Heart left ventricle (tissue), 16 donors: ENCODE measurements around the gene EPHA5. TPM values are rescaled to one million over a fixed set of nuclear protein-coding genes. Genes with fewer than 3 reads are reported as not detected.

ENCODE experiments used
- ATAC-seq, 4 donors: fragments of 200-7000 bp; cut with Tn5 transposase; one replicate each; pipeline ENCODE4 v1.9.1; 2020 to 2022; ENCODE audit warnings: moderate library complexity in 4 of 4, mild to moderate bottlenecking in 3 of 4, moderate number of reproducible peaks in 1 of 4
- DNase-seq, 5 donors: peaks; one replicate each; pipeline ENCODE4 v3.0.0-alpha.2; 2020
- H3K27ac ChIP-seq, 12 donors: fragments of 200-600 bp; sonication (generic) in 4 of 12; one replicate each; pipeline versions ENCODE4 v1.5.0 to v1.8.0; 2016 to 2022; ENCODE audit warnings: mild to moderate bottlenecking in 2 of 12
- H3K27me3 ChIP-seq, 9 donors: fragments of 200-600 bp; sonication (generic) in 2 of 9; one replicate each; pipeline versions ENCODE4 v1.5.1 to v1.8.0; 2016 to 2022; ENCODE audit warnings: mild to moderate bottlenecking in 3 of 9
- H3K36me3 ChIP-seq, 9 donors: fragments of 200-600 bp; sonication (generic) in 2 of 9; one replicate each; pipeline versions ENCODE4 v1.5.0 to v1.8.0; 2018 to 2022; ENCODE audit warnings: mild to moderate bottlenecking in 2 of 9
- H3K4me1 ChIP-seq, 12 donors: fragments of 200-600 bp; sonication (generic) in 4 of 12; one replicate each; pipeline versions ENCODE4 v1.5.0 to v1.8.0; 2016 to 2022; ENCODE audit warnings: mild to moderate bottlenecking in 3 of 12
- H3K4me3 ChIP-seq, 12 donors: fragments of 200-600 bp; sonication (generic) in 4 of 12; one replicate each; pipeline versions ENCODE4 v1.5.0 to v1.8.0; 2017 to 2022; ENCODE audit warnings: mild to moderate bottlenecking in 9 of 12, moderate library complexity in 4 of 12
- H3K9me3 ChIP-seq, 12 donors: fragments of 200-600 bp; sonication (generic) in 4 of 12; one replicate each; pipeline versions ENCODE4 v1.5.0 to v1.8.0; 2016 to 2022; ENCODE audit warnings: mild to moderate bottlenecking in 1 of 12
- CTCF ChIP-seq, 12 donors: fragments of 200-600 bp; sonication (generic) in 4 of 12; IDR thresholded peaks; one replicate each; pipeline versions ENCODE4 v1.5.0 to v1.8.0; 2018 to 2022; ENCODE audit warnings: antibody characterized with exemption in 12 of 12, mild to moderate bottlenecking in 5 of 12
- POLR2A ChIP-seq, 2 donors: fragments of 450-650 bp; IDR thresholded peaks; one replicate each; pipeline ENCODE4 v1.6.1; 2017; ENCODE audit warnings: antibody characterized with exemption in 2 of 2, mild to moderate bottlenecking in 2 of 2, moderate library complexity in 2 of 2
- WGBS, 4 donors: extraction: QIAGEN DNeasy Blood & Tissue Kit in 2 of 4; methylation state at CpG; one replicate each; pipeline versions ENCODE4 v1.1.5 to v1.1.7; 2013 to 2018; 5-methylcytosine and 5-hydroxymethylcytosine counted together
- intact Hi-C, 10 donors: fragments of 100-400 bp; cut with DNase I; formaldehyde crosslinking; loops; one replicate each; pipeline versions ENCODE4 v1.11.1 to v1.14.2; 2022
- polyA plus RNA-seq, 2 donors: library from polyadenylated mRNA; stranded (reverse); fragments of 200-250 nt; gene quantifications; one replicate each; pipeline ENCODE4 v1.2.3, GENCODE V29; 2013
- total RNA-seq, 9 donors: library from RNA; depleted of rRNA in 2 of 9; stranded (reverse); fragments of >200 nt in 2 of 9; fragmentation: NEBNext Ultra II Directional in 3 of 9; extraction: Animal tissue kit (Norgen Biotek cat#: 25700) in 3 of 9; gene quantifications; one replicate each; pipeline versions ENCODE4 v1.1.0 to v1.2.4, GENCODE V29; 2016 to 2023
- donor health status: ischemic (EF 13 %, LVEDD 7.1; RV severe dilation, severe dysfunction).
- donor health status: healthy with polysubstance abuse.
- donor health status: DM: no; HTN: yes; CAD: no.
- donor health status: DM: no; HTN: no; CAD: no.
- donor health status: ischemic (EF 25% LVEDD 6.9; RV normal size, moderate dysfunction).
- donor health status: ischemic (EF 25% LVEDD 5.7; RV mildly dilated, moderate dysfunction).
- donor health status: healthy.
- donor health status: DM: yes; HTN: yes; CAD: no.
- donor health status: ischemic (EF 35%, LVEDD 5.7; RV mildly dilated, moderate dysfunction).
- donor health status: nonischemic (EF 11% LVEDD 7.7; RV severe dilation, severe dysfunction).
- donor health status: DM: yes; HTN: yes; CAD: no.
- donor health status: PGD.
- donor health status: ischemic (EF 29% LVEDD 5.4; RV normal size, mild dysfunction).
- donor health status: nonischemic (EF 23%, LVEDD 6.1; RV moderate dilation, normal function).

EPHA5 gene
- total and polyA plus RNA-seq, 11 donors: 0.01 to 0.56 (median 0.12) TPM; not detected in 2

- intact Hi-C loops: no loop called here
- ATAC-seq: no peak
- H3K9me3 ChIP-seq: peaks cover 0 to 12% (median 0%) of the 10 kb centered on the region in 12 donors
- 45 to 67% (median 61%) methylated on average over 1 of the region's 1 CpG for WGBS, 4 donors
- no peaks in the 10 kb centered on the region for H3K36me3 ChIP-seq
- H3K4me3 ChIP-seq: no peak overlapping the region
- no peak overlapping the region for H3K27ac ChIP-seq
- H3K27me3 ChIP-seq: no peaks in the 10 kb centered on the region
- TF ChIP-seq POLR2A (IDR thresholded peaks at IDR 0.05): no peak
- no peak for TF ChIP-seq CTCF (IDR thresholded peaks at IDR 0.05)
- H3K4me1 ChIP-seq: no peaks in the 10 kb centered on the region
- no peak for DNase-seq
These were observed 148.6 kb downstream of the EPHA5 start for GRCh38 chr4:65521666-65522065.

GRCh38 chr4:65515646-65516045 is 154.6 kb downstream of the EPHA5 start:
- Histone ChIP-seq H3K4me1 (no peaks in the 10 kb centered on the region), H3K36me3 (no peaks in the 10 kb centered on the region), H3K9me3 (peaks cover 0 to 7% (median 0%) of the 10 kb centered on the region in 12 donors), H3K4me3 (no peak overlapping the region), H3K27ac (no peak overlapping the region), H3K27me3 (no peaks in the 10 kb centered on the region)
- intact Hi-C loops: no loop called here
- no peak for ATAC-seq
- TF ChIP-seq CTCF (IDR thresholded peaks at IDR 0.05) (no peak), POLR2A (IDR thresholded peaks at IDR 0.05) (no peak)
- 48 to 70% (median 60%) methylated on average over 2 of the region's 2 CpGs for WGBS, 4 donors
- no peak for DNase-seq

GRCh38 chr4:65510976-65511375 is 159.3 kb downstream of the EPHA5 start:
- no peak overlapping the region for H3K4me3 ChIP-seq
- no peaks in the 10 kb centered on the region for H3K36me3 ChIP-seq
- no peak overlapping the region for H3K27ac ChIP-seq
- ATAC-seq (no peak), DNase-seq (no peak)
- TF ChIP-seq POLR2A (IDR thresholded peaks at IDR 0.05): no peak
- TF ChIP-seq CTCF (IDR thresholded peaks at IDR 0.05): no peak
- 59 to 65% (median 62%) methylated on average over 1 of the region's 1 CpG for WGBS, 4 donors
- intact Hi-C loops: no loop called here
- no peaks in the 10 kb centered on the region for H3K4me1 ChIP-seq
- no peaks in the 10 kb centered on the region for H3K27me3 ChIP-seq
- H3K9me3 ChIP-seq: peaks cover 0 to 4% (median 0%) of the 10 kb centered on the region in 12 donors

GRCh38 chr4:65508168-65508567 is 162.1 kb downstream of the EPHA5 start:
- no peak for TF ChIP-seq CTCF (IDR thresholded peaks at IDR 0.05)
- H3K27me3 ChIP-seq: no peaks in the 10 kb centered on the region
- no peak overlapping the region for H3K4me3 ChIP-seq
- no peaks in the 10 kb centered on the region for H3K4me1 ChIP-seq
- H3K27ac ChIP-seq: no peak overlapping the region
- no peak for ATAC-seq
- H3K36me3 ChIP-seq: no peaks in the 10 kb centered on the region
- DNase-seq: no peak
- intact Hi-C loops: no loop called here
- 70 to 75% (median 73%) methylated on average over 2 of the region's 2 CpGs for WGBS, 4 donors
- peaks cover 0 to 4% (median 0%) of the 10 kb centered on the region in 12 donors for H3K9me3 ChIP-seq
